ENCODE data around the gene KIF20B.

KIF20B gene

GRCh38 chr10:89795840-89796239 is 94.5 kb downstream of the KIF20B start:
- 87 to 94% methylated on average over 1 of the region's 1 CpG for WGBS, 2 experiments
- peaks cover 19% of the 10 kb centered on the region for H3K4me1 ChIP-seq (ENCODE audit: control insufficient read depth, insufficient read depth, low read length)
- no peaks in the 10 kb centered on the region for H3K36me3 ChIP-seq (ENCODE audit: control insufficient read depth, insufficient read depth, low read length)
- H3K4me3 ChIP-seq (ENCODE audit: insufficient read depth, low read depth, low read length) = no peak overlapping the region
- H3K27ac ChIP-seq (ENCODE audit: insufficient read depth, low read depth, low read length, poor library complexity, severe bottlenecking) = no peak overlapping the region
- no peaks in the 10 kb centered on the region for H3K27me3 ChIP-seq (ENCODE audit: control insufficient read depth, insufficient read depth, low read length, poor library complexity, severe bottlenecking)
- no peaks in the 10 kb centered on the region for H3K9me3 ChIP-seq (ENCODE audit: control insufficient read depth, low read length)

GRCh38 chr10:89798092-89798491 is 96.7 kb downstream of the KIF20B start:
- 91 to 100% methylated on average over 1 of the region's 2 CpGs for WGBS, 2 experiments
- no peaks in the 10 kb centered on the region for H3K9me3 ChIP-seq (ENCODE audit: control insufficient read depth, low read length)
- H3K4me1 ChIP-seq (ENCODE audit: control insufficient read depth, insufficient read depth, low read length) = peaks cover 19% of the 10 kb centered on the region
- no peak overlapping the region for H3K4me3 ChIP-seq (ENCODE audit: insufficient read depth, low read depth, low read length)
- H3K36me3 ChIP-seq (ENCODE audit: control insufficient read depth, insufficient read depth, low read length) = no peaks in the 10 kb centered on the region
- no peaks in the 10 kb centered on the region for H3K27me3 ChIP-seq (ENCODE audit: control insufficient read depth, insufficient read depth, low read length, poor library complexity, severe bottlenecking)
- no peak overlapping the region for H3K27ac ChIP-seq (ENCODE audit: insufficient read depth, low read depth, low read length, poor library complexity, severe bottlenecking)

- Histone ChIP-seq H3K4me3 (ENCODE audit: insufficient read depth, low read depth, low read length) (no peak overlapping the region), H3K9me3 (ENCODE audit: control insufficient read depth, low read length) (no peaks in the 10 kb centered on the region), H3K27me3 (ENCODE audit: control insufficient read depth, insufficient read depth, low read length, poor library complexity, severe bottlenecking) (no peaks in the 10 kb centered on the region), H3K36me3 (ENCODE audit: control insufficient read depth, insufficient read depth, low read length) (no peaks in the 10 kb centered on the region), H3K4me1 (ENCODE audit: control insufficient read depth, insufficient read depth, low read length) (peaks cover 13% of the 10 kb centered on the region), H3K27ac (ENCODE audit: insufficient read depth, low read depth, low read length, poor library complexity, severe bottlenecking) (no peak overlapping the region)
- WGBS, 2 experiments = 84 to 89% methylated on average over 2 of the region's 2 CpGs
Observed at GRCh38 chr10:89799573-89799972, 98.2 kb downstream of the KIF20B start.

GRCh38 chr10:89805599-89806013 is 104.2 kb downstream of the KIF20B start:
- Histone ChIP-seq H3K4me3 (ENCODE audit: insufficient read depth, low read depth, low read length) (no peak overlapping the region), H3K27ac (ENCODE audit: insufficient read depth, low read depth, low read length, poor library complexity, severe bottlenecking) (no peak overlapping the region), H3K9me3 (ENCODE audit: control insufficient read depth, low read length) (no peaks in the 10 kb centered on the region), H3K4me1 (ENCODE audit: control insufficient read depth, insufficient read depth, low read length) (no peaks in the 10 kb centered on the region), H3K36me3 (ENCODE audit: control insufficient read depth, insufficient read depth, low read length) (no peaks in the 10 kb centered on the region), H3K27me3 (ENCODE audit: control insufficient read depth, insufficient read depth, low read length, poor library complexity, severe bottlenecking) (no peaks in the 10 kb centered on the region)
- WGBS, 2 experiments = 83 to 89% methylated on average over 2 of the region's 2 CpGs

GRCh38 chr10:89808842-89809241 is 107.5 kb downstream of the KIF20B start:
- Histone ChIP-seq H3K4me1 (ENCODE audit: control insufficient read depth, insufficient read depth, low read length) (peaks cover 6% of the 10 kb centered on the region), H3K4me3 (ENCODE audit: insufficient read depth, low read depth, low read length) (no peak overlapping the region), H3K36me3 (ENCODE audit: control insufficient read depth, insufficient read depth, low read length) (no peaks in the 10 kb centered on the region), H3K27me3 (ENCODE audit: control insufficient read depth, insufficient read depth, low read length, poor library complexity, severe bottlenecking) (no peaks in the 10 kb centered on the region), H3K27ac (ENCODE audit: insufficient read depth, low read depth, low read length, poor library complexity, severe bottlenecking) (no peak overlapping the region), H3K9me3 (ENCODE audit: control insufficient read depth, low read length) (no peaks in the 10 kb centered on the region)
- WGBS, 2 experiments = 92 to 97% methylated on average over 2 of the region's 2 CpGs

- 95% methylated on average over 4 of the region's 4 CpGs for WGBS, 2 experiments
- H3K9me3 ChIP-seq (ENCODE audit: control insufficient read depth, low read length) = no peaks in the 10 kb centered on the region
- no peak overlapping the region for H3K27ac ChIP-seq (ENCODE audit: insufficient read depth, low read depth, low read length, poor library complexity, severe bottlenecking)
Observed at GRCh38 chr10:89809766-89810165, 108.4 kb downstream of the KIF20B start.

GRCh38 chr10:89810908-89811525 is 109.6 kb downstream of the KIF20B start:
- Histone ChIP-seq H3K27me3 (ENCODE audit: control insufficient read depth, insufficient read depth, low read length, poor library complexity, severe bottlenecking) (no peaks in the 10 kb centered on the region), H3K36me3 (ENCODE audit: control insufficient read depth, insufficient read depth, low read length) (no peaks in the 10 kb centered on the region), H3K4me3 (ENCODE audit: insufficient read depth, low read depth, low read length) (no peak overlapping the region), H3K9me3 (ENCODE audit: control insufficient read depth, low read length) (no peaks in the 10 kb centered on the region), H3K4me1 (ENCODE audit: control insufficient read depth, insufficient read depth, low read length) (peaks cover 6% of the 10 kb centered on the region), H3K27ac (ENCODE audit: insufficient read depth, low read depth, low read length, poor library complexity, severe bottlenecking) (no peak overlapping the region)
- WGBS, 2 experiments = 21 to 24% methylated on average over 4 of the region's 4 CpGs

More at GRCh38 chr10:89809766-89810165, 108.4 kb downstream of the KIF20B start:
- no peak overlapping the region for H3K4me3 ChIP-seq (ENCODE audit: insufficient read depth, low read depth, low read length)
- H3K36me3 ChIP-seq (ENCODE audit: control insufficient read depth, insufficient read depth, low read length) = no peaks in the 10 kb centered on the region
- no peaks in the 10 kb centered on the region for H3K27me3 ChIP-seq (ENCODE audit: control insufficient read depth, insufficient read depth, low read length, poor library complexity, severe bottlenecking)
- peaks cover 6% of the 10 kb centered on the region for H3K4me1 ChIP-seq (ENCODE audit: control insufficient read depth, insufficient read depth, low read length)

- 71 to 82% methylated on average over 3 of the region's 3 CpGs for WGBS, 2 experiments
Observed at GRCh38 chr10:89813546-89813945, 112.2 kb downstream of the KIF20B start.

GRCh38 chr10:89814278-89814677 is 112.9 kb downstream of the KIF20B start:
- no peak overlapping the region for H3K27ac ChIP-seq (ENCODE audit: insufficient read depth, low read depth, low read length, poor library complexity, severe bottlenecking)
- peaks cover 6% of the 10 kb centered on the region for H3K4me1 ChIP-seq (ENCODE audit: control insufficient read depth, insufficient read depth, low read length)
- H3K36me3 ChIP-seq (ENCODE audit: control insufficient read depth, insufficient read depth, low read length) = no peaks in the 10 kb centered on the region
- 82 to 100% methylated on average over 1 of the region's 1 CpG for WGBS, 2 experiments
- no peaks in the 10 kb centered on the region for H3K27me3 ChIP-seq (ENCODE audit: control insufficient read depth, insufficient read depth, low read length, poor library complexity, severe bottlenecking)
- no peaks in the 10 kb centered on the region for H3K9me3 ChIP-seq (ENCODE audit: control insufficient read depth, low read length)
- H3K4me3 ChIP-seq (ENCODE audit: insufficient read depth, low read depth, low read length) = no peak overlapping the region

More at GRCh38 chr10:89813546-89813945, 112.2 kb downstream of the KIF20B start:
- Histone ChIP-seq H3K27me3 (ENCODE audit: control insufficient read depth, insufficient read depth, low read length, poor library complexity, severe bottlenecking) (no peaks in the 10 kb centered on the region), H3K27ac (ENCODE audit: insufficient read depth, low read depth, low read length, poor library complexity, severe bottlenecking) (no peak overlapping the region), H3K4me3 (ENCODE audit: insufficient read depth, low read depth, low read length) (no peak overlapping the region), H3K4me1 (ENCODE audit: control insufficient read depth, insufficient read depth, low read length) (peaks cover 6% of the 10 kb centered on the region), H3K36me3 (ENCODE audit: control insufficient read depth, insufficient read depth, low read length) (no peaks in the 10 kb centered on the region), H3K9me3 (ENCODE audit: control insufficient read depth, low read length) (no peaks in the 10 kb centered on the region)

- Histone ChIP-seq H3K36me3 (ENCODE audit: control insufficient read depth, insufficient read depth, low read length) (no peaks in the 10 kb centered on the region), H3K4me1 (ENCODE audit: control insufficient read depth, insufficient read depth, low read length) (peaks cover 6% of the 10 kb centered on the region), H3K9me3 (ENCODE audit: control insufficient read depth, low read length) (no peaks in the 10 kb centered on the region), H3K27ac (ENCODE audit: insufficient read depth, low read depth, low read length, poor library complexity, severe bottlenecking) (no peak overlapping the region), H3K4me3 (ENCODE audit: insufficient read depth, low read depth, low read length) (no peak overlapping the region), H3K27me3 (ENCODE audit: control insufficient read depth, insufficient read depth, low read length, poor library complexity, severe bottlenecking) (no peaks in the 10 kb centered on the region)
- 93% methylated on average over 5 of the region's 5 CpGs for WGBS, 2 experiments
Observed at GRCh38 chr10:89815049-89815853, 113.9 kb downstream of the KIF20B start.

Measured in ectodermal cell (in vitro differentiated cells).